HG02885 (cell line): Measurements from ENCODE around the gene FGD6.
A peak's percentile ranks its signal among the peaks of the same experiment; 100 is the strongest.
"Not testable (repeated sequence)": the region's sequence is repeated elsewhere in the genome, so short reads cannot be mapped to it uniquely, and the experiment has no call there.

Experiments
- ATAC-seq: cut with Tn5 transposase; IDR thresholded peaks from one replicate; pipeline ENCODE4 v1.9.1; 2021; ENCODE audit warnings: mild to moderate bottlenecking; ENCODE audit not compliant: unreplicated experiment, poor library complexity

FGD6 gene

DNA sequence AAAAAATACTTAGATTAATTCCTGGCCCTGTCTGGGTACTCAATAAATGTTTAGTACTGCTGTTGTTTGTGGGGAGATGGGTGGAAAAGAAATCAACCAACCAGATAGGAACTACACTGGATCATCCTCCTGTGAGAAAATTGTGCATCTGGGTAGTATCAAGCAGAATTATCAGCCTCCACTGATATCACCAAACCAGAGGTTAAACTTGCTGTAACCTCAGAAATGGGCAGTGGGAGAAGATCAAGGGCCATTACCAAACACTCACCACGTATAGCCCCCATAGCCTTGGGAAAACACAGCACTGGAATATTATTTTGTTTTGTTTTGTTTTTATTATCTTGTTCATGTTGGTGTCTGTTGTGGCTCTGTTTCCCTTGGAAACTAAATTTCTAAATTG lies 20.0 kb upstream of the FGD6 start:
- no peak for ATAC-seq

DNA sequence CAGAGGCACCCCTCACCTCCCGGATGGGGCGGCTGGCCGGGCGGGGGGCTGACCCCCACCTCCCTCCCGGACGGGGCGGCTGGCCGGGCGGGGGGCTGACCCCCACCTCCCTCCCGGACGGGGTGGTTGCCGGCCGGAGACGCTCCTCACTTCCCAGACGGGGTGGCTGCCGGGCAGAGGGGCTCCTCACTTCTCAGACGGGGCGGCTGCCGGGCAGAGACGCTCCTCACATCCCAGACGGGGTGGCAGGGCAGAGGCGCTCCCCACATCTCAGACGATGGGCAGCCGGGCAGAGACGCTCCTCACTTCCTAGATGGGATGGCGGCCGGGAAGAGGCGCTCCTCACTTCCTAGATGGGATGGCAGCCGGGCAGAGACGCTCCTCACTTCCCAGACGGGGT lies 18.4 kb upstream of the FGD6 start:
- ATAC-seq, result not testable (repeated sequence)

DNA sequence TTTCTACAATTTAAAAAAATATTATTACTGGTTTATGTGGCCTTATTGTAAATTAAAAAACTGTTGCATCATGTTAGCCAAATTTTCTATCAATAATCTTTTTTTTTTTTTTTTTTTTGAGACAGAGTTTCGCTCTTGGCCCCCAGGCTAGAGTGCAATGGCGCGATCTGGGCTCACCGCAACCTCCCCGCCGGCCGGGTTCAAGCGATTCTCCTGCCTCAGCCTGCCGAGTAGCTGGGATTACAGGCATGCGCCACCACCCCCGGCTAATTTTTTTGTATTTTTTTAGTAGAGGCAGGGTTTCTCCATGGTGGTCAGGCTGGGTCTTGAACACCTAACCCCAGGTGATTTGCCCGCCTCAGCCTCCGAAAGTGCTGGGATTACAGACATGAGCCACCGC lies 16.9 kb upstream of the FGD6 start:
- not testable (repeated sequence) for ATAC-seq

DNA sequence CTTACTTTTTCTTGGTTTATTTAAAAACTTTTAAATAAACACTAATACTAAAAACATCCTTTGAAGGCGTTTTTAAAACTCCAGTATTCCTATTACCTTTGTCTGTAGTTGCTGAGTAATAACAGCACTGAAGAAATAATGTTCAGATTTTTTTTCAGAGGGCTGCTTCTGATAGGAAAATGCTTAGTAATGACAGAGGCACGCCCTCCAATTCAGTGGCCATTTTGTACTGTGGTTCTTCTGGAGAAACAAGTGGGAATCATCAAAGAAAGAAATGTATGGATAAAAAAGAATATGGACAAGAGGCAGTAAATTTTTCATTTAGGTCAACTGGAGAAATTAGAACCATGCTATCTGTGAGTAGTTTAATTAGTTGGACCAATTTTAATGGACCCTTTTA lies 13.9 kb upstream of the FGD6 start:
- ATAC-seq, result no peak

DNA sequence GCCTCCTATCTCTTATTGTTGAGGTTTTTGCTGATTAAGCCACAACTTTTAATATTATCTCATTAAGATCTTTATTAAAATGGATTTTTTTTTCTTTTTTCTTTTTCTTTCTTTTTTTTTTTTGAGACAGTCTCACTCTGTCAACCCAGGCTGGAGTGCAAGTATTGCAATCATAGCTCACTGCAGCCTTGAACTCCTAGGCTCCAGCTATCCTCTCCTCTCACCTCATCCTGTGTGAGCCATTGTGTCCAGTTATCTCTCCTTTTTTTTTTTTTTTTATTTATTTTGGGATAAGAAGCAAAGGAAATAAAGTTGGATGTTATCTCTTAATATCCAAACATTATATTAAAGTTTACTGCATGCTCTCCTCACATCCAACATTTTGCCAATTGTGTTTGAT lies 13.0 kb upstream of the FGD6 start:
- no peak for ATAC-seq

DNA sequence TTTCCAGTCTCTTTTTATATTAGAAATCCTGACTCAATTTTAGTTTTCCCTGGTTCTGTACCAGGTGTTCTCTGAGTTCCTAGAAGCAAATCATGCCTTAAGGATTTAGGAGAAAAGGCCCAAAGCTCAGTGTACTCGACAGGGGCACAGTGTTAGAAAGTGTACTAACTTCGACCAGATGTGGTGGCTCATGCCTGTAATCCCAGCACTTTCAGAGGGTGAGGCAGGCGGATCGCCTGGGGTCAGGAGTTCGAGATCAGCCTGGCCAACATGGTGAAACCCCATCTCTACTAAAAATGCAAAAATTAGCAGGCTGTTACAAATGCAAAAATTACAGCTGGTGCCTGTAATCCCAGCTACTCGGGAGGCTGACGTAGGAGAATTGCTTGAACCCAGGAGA lies 12.4 kb upstream of the FGD6 start:
- ATAC-seq, result no peak

DNA sequence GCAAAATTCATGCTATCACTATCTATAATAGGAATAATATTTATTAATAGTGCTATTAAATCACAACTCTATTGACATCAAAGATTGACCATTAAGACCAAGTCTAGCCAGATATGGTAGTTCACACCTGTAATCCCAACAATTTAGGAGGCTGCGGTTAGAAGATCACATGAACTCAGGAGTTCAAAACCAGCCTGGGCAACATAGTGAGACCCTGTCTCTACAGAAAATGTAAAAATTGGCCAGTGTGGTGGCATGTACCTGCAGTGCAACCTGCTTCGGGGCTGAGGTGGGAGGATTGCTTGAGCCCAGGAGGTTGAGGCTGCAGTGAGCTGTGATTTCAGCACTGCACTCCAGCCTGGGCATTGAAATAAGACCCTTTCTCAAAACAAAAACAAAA lies 11.3 kb upstream of the FGD6 start:
- no peak for ATAC-seq

DNA sequence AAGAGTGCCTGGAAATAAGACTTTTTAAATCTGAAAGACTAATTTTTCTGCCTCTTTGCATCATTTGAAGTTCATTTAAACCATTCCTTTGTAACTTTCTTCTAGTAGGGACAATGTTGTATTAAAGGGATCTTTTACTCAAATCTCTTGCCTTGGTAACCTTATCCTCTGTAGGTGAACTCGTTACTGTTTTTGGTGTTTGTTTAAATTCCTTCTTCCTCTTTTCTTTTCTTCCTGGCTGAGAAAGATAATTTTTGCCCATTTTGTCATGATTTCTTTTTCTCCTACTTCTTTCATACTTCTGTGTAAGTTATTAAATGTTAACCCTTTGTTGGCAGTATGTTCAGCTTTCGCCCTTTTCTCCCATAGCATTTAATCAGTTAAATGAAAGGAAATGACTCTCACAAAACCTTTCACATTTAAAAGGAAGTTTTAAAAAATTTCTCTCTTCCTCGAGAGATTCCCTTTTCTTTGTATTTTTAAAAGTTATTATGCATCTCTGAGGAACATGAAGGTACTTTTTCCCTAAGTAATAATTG lies 10.6 kb upstream of the FGD6 start:
- ATAC-seq, result no peak

DNA sequence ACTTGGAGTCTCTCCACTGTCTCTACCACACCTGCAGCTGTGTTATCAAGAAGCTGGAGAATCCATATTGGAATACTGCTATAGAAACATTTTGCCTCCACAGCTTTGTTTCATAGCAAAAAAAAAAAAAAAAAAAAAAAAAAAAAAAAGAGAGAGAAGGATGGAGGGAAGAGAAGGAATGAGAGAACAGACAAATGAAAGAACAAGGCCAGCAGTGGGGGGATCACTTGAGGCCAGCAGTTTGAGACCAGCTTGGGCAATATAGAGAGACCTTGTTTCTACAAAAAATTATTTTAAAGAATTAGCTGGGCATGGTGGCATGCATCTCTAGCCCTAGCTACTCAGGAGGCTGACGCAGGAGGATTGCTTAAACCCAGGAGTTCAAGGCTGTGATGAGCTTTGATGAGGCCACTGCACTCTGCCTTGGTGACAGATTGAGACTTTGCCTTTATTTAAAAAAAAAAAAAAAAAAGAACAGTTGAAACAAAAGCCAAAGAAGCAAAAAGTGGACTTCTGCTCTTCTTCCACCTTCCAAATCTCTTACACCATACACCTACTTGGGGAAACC lies 8.5 kb upstream of the FGD6 start:
- no peak for ATAC-seq

DNA sequence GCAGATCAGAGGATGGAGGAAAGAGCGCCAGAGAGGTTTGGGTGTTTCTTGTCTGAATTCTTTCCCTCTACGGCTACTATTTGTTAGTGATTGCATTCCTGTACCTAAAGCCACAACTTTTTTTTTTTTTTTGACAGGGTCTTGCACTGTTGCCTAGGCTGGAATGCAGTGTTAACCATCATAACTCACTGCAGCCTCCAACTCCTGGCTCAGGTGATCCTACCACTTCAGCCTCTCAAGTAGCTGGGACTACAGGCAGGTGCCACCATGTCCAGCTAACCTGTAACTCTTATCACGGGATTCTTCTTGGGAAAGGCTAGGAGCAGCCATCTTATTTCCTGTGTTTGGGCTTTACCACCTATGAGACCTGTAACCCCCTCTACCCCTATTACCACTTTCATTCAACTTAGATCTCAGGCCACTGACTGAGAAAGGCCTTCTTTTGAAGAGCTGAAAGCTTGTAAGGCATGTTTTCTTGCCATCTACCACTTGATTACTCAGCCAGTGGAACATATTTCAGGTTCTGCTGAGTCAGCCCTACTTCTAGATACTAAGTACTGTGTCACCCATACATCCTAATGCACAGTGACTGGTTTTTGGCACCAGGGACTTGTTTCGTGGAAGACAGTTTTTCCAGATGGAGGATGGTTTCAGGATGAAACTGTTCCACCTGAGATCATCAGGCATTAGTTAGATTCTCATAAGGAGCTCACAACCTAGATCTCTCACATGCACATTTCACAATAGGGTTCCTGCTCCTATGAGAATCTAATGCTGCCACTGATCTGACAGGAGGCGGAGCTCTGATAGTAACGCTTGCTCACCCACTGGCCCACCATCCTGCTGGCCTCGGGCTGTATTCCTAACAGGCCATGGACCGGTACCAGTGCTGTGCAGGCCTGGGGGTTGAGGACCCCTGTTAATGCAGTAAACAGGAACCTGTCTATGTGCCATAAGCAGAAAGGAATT lies 7.2 kb upstream of the FGD6 start:
- no peak for ATAC-seq

DNA sequence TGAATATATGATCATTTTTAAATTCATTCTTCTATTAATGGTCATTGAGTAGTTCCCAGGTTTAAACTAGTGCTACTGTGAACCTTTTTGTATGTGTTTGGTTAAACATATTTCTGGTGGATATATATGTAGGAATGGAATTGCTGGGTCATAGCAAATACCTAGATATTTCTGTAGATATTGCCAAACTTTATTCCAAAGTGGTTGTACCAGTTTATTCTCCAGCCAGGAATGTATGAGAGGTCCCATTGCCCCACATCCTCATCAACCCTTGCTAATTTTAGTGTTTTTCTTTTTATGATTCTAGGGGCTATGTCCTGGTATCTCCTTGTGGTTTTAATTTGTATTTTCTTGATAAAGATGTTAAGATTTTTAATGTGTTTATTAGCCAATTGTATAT lies 3.5 kb upstream of the FGD6 start:
- ATAC-seq, result no peak

DNA sequence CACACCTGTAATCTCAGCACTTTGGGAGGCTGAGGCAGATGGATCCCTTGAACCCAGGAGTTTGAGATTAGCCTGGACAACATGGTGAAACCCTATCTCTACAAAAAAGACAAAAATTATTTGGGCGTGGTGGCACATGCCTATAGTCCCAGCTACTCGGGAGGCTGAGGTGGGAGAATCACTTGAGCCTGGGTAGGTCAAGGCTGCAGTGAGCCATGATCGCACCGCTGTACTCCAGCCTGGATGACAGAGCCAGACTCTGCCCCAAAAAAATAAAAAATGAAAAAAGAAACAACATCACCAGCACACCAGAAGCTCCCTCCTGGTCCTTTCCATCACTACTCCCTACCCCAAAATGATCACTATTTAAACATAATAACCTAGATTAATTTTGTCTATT lies 2.9 kb upstream of the FGD6 start:
- no peak for ATAC-seq

DNA sequence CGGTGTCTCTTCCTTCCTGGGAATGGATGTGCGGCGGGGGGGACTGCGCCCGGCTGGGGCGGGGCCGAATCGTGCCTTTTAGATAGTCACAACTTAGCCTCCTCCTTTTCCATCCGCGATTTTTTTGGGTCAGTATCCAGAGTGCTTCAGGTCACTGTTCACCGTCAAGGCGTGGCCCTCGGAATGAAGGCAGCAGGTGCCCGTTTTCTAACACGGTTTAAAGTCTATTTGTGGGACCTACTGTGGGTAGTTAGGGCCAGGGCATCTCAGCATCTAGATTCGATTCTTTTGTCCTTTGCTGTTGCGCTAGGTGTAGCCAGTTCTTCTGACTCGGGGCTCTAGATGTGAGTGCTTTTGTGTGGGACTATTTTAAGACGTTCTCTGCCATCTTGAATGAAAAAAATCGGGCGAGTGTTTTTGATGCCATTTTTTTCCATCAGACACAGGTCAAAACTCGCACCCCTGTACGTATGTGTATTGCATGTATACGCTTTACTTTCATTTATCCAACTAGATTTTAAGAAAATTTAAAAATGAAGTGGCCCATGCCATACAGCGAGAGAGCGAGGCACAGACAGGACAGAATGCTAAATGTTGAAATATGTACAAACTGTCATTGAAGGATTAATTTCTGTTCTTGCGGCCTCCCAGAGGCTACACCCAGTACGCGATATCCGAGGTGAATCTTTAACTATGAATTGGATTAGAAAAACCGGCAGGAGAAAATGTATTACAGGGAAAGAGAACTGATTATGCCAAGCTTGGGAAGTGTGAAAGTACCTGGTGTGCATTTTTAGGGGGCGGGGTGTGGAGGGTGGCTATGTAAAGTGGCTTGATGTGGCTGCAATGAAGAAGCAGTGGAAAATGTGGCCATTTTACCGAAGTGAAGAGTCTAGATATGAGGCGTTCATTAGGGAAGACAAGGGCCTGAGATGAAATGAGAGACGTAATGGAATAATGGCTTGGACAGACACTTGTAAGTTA lies 1.2 kb upstream of the FGD6 start:
- peak; percentile 16 for ATAC-seq

DNA sequence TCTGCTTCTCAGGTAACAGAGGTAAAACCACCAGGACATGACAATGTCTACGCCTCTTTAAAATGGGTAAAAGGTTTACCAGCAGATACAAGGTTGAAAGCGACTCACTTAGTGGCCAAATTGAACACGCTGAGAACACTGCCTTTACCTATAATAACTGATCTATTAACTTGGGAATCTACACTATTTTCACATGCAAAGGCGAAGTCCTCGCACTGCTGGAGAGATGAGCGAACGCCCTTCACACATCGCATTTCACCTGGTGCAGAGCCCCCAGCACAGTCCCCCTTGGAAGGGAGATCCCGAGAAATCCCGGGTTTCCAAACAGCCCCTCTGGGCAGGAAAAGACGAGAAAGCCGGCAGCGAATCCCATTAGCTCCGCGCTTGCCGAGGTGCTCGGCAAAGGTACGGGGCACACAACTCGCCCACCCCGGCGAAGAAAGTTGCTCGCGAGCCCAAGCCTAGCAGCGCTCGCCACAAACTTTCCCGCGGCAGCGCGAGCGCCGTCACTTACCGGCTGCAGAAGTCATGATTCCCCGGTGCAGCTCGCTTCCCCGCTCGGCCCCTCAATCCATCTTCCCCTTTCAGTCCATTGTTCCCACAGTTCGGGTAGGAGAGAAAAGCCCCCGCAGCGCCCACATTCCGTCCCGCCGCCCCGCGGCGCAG lies 423 bp downstream of the FGD6 start:
- peak; percentile 17 for ATAC-seq

DNA sequence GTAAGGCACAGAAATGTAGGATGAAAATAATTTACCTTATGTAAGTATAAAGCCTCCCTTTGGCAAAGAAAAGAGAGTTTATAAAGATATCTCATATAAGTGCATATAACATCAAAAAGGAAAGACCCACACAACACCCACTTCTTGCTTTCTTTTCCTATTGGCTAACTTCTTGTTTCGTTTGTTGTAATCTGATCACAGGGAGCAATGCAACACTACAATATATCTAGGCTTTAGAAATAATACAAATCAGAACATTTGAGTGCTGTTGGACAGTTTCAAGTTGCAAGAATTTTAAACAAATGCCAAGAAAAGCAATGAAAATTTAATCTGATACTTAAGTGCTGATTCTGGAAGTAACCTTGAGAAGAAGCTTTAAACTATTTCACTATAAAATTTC lies 1.3 kb downstream of the FGD6 start:
- no peak for ATAC-seq

DNA sequence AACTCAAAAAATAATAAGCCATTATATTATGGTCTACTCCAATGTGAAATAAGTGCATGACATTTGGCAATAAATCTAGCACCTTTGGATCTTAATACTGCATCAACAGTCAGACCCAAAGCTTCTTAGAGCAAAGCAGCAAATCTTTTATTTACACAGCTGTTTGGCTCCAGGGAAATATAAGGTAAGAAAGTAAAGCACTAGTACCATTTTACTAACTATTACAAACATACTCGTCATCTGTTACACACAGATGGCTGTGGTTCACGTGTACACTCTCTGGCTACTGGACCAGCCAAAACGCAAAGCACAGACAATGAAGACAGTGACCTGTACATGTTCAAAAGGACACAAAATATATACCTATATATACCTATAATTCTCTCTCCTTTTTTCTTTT lies 2.8 kb downstream of the FGD6 start:
- no peak for ATAC-seq

DNA sequence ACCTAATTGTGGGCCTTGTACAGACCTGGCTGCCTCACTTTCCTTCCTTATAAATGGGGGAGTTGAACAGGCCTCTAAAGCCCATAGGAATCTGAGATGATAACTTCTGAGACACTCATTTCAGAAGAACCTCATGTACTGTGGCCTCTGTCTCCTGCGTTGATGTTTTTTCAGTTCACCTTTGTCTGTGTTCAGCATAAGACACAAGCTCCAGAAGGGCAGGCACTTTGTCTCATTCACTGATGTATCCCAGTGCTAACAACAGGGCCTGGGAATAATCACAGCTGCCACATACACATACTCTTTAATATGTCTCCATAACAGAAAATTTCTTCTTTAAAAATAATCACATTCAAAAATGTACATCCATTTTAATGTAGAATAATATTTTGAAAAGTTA lies 3.3 kb downstream of the FGD6 start:
- ATAC-seq, result no peak

DNA sequence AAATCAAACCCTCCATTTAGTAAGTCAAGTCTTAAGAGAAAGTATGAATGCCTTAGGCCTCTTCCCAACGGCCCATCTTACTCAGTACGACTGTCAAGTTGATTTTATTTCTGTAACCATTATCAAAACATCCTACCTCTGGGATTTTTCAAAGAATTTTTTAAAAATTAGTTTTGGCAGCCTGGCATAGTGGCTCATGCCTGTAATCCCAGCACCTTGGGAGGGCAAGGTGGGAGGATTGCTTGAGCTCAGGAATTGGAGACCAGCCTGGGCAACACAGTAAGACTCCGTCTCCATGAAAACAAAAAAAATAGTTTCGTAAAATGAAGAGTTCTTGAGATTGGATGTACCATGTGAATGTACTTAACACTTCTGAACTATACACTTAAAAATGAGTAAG lies 4.1 kb downstream of the FGD6 start:
- no peak for ATAC-seq

DNA sequence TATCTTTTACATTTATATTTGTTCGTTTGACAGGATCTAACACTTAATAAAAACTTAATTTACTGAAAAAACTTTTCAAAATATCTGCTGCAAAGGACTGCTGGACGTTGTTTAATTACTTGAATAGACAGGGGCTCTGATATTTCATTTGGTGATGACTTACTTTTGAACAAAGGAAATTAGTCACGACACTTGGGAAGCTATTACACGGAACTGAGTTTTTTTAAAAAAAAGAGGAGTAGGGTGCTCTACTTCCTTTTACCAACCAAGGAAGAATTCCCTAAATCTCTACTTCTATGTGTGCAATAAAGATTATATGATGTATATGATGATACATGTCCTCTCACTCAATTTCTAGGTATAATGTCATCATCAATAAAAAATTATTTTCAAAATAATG lies 4.7 kb downstream of the FGD6 start:
- ATAC-seq, result no peak

DNA sequence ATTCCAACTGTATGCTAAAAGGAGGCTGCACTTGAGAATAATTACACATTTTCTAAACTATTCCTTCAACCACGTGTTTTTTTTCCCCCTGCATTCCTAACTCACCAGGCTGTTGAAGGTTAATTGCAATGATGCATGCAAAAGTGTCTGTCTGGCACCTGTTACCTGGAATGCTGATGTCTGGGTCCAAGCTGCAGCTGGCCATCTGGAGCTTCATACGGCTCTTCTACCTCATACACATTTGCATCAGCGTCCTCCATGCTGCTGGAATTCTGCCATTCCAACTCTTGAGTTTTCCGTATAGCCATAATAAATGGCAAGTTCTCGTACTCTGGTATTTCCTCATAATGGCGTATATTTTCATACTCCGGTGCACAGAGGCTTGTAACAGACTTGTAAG lies 8.6 kb downstream of the FGD6 start:
- no peak for ATAC-seq
